ENCODE data around the gene OR8B3.

Gene OR8B3

DNA sequence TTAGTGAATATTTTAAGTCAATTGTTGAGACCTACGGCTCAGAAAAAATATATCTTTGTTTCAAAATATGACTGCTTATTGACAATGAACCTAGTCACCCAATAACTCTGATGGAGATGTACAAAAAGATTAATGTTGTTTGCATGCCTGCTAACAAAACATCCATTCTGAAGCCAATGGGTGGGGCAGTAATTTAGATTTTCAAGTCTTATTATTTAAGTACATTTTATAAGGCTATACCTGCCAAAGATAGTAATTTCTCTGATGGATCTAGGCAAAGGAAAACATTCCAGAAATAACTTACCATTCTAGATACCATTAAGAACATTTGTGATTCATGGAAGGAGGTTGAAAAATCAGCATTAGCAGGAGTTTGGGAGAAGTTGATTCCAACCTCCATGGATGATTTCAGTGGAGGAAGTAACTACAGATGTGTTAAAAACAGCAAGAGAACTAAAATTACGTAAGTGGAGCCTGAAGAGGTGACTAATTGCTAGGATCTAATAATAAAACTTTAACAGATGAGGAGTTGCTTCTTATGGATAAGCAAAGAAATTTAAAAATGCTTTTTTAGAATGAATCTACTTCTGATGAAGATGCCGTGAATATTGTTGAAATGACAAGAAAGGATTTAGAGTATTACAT lies 52.4 kb downstream of the OR8B3 start:
- no peak for DNase-seq

Data from islet precursor cell (in vitro differentiated cells).